ENCODE data around the gene DMD. TPM values are rescaled to one million over a fixed set of nuclear protein-coding genes. Genes with fewer than 3 reads are reported as not detected.

DMD gene
- total RNA-seq, 1 donor from 2014 or later, result 22.2 TPM

GRCh38 chrX:32572644-32573043, 638.7 kb downstream of the DMD start:
- H3K4me3 ChIP-seq (ENCODE audit: insufficient read depth, low read depth, low read length), result no peak overlapping the region
- Mint-ChIP-seq H3K27me3 (ENCODE audit: low read depth, unreplicated experiment) (no peaks in the 10 kb centered on the region), H3K4me3 (ENCODE audit: unreplicated experiment) (no peak overlapping the region), H3K9me3 (ENCODE audit: unreplicated experiment) (no peaks in the 10 kb centered on the region), H3K27ac (ENCODE audit: unreplicated experiment) (no peak overlapping the region), H3K4me1 (ENCODE audit: low read depth, unreplicated experiment) (peaks cover 5% of the 10 kb centered on the region), H3K36me3 (ENCODE audit: low read depth, unreplicated experiment) (no peaks in the 10 kb centered on the region)
- no peak overlapping the region for H3K4me2 ChIP-seq (ENCODE audit: low read length)
- TF ChIP-seq CTCF (IDR thresholded peaks at IDR 0.05; ENCODE audit: insufficient read depth, low read depth, low read length), result no peak
- TF ChIP-seq EZH2 (IDR thresholded peaks at IDR 0.05; ENCODE audit: insufficient read depth, low read length), result no peak
- no peak overlapping the region for H3K27ac ChIP-seq (ENCODE audit: low read depth, low read length)
- H2AFZ ChIP-seq (ENCODE audit: low read depth, low read length), result no peak overlapping the region
- no peaks in the 10 kb centered on the region for H3K27me3 ChIP-seq (ENCODE audit: insufficient read depth, low read length)
- FAIRE-seq, result peak; percentile 78
- H3K36me3 ChIP-seq (ENCODE audit: insufficient read depth, low read length), result no peaks in the 10 kb centered on the region
- H3K9me3 ChIP-seq (ENCODE audit: insufficient read depth, low read depth, low read length), result no peaks in the 10 kb centered on the region
- DNase-seq (ENCODE audit: low read depth), result no peak
- no peaks in the 10 kb centered on the region for H3K79me2 ChIP-seq (ENCODE audit: insufficient read depth, low read length)
- no peak overlapping the region for H3K9ac ChIP-seq (ENCODE audit: low read length)
- no peaks in the 10 kb centered on the region for H3K4me1 ChIP-seq (ENCODE audit: insufficient read depth, low read length)
- H4K20me1 ChIP-seq (ENCODE audit: insufficient read depth, low read length), result no peaks in the 10 kb centered on the region

GRCh38 chrX:32571579-32571978, 639.8 kb downstream of the DMD start:
- Histone ChIP-seq H3K9me3 (ENCODE audit: insufficient read depth, low read depth, low read length) (no peaks in the 10 kb centered on the region), H3K4me3 (ENCODE audit: insufficient read depth, low read depth, low read length) (no peak overlapping the region), H3K4me1 (ENCODE audit: insufficient read depth, low read length) (no peaks in the 10 kb centered on the region), H3K36me3 (ENCODE audit: insufficient read depth, low read length) (no peaks in the 10 kb centered on the region), H3K27me3 (ENCODE audit: insufficient read depth, low read length) (no peaks in the 10 kb centered on the region), H3K79me2 (ENCODE audit: insufficient read depth, low read length) (no peaks in the 10 kb centered on the region), H4K20me1 (ENCODE audit: insufficient read depth, low read length) (no peaks in the 10 kb centered on the region), H2AFZ (ENCODE audit: low read depth, low read length) (no peak overlapping the region), H3K27ac (ENCODE audit: low read depth, low read length) (no peak overlapping the region), H3K9ac (ENCODE audit: low read length) (no peak overlapping the region), H3K4me2 (ENCODE audit: low read length) (no peak overlapping the region)
- Mint-ChIP-seq H3K36me3 (ENCODE audit: low read depth, unreplicated experiment) (no peaks in the 10 kb centered on the region), H3K4me1 (ENCODE audit: low read depth, unreplicated experiment) (peaks cover 5% of the 10 kb centered on the region), H3K9me3 (ENCODE audit: unreplicated experiment) (no peaks in the 10 kb centered on the region), H3K4me3 (ENCODE audit: unreplicated experiment) (no peak overlapping the region), H3K27ac (ENCODE audit: unreplicated experiment) (no peak overlapping the region), H3K27me3 (ENCODE audit: low read depth, unreplicated experiment) (no peaks in the 10 kb centered on the region)
- no peak for TF ChIP-seq CTCF (IDR thresholded peaks at IDR 0.05; ENCODE audit: insufficient read depth, low read depth, low read length)
- TF ChIP-seq EZH2 (IDR thresholded peaks at IDR 0.05; ENCODE audit: insufficient read depth, low read length), result no peak
- DNase-seq (ENCODE audit: low read depth), result no peak
- FAIRE-seq, result no peak

GRCh38 chrX:32562261-32562660, 649.1 kb downstream of the DMD start:
- no peaks in the 10 kb centered on the region for H3K4me1 Mint-ChIP-seq (ENCODE audit: low read depth, unreplicated experiment)
- Histone ChIP-seq H2AFZ (ENCODE audit: low read depth, low read length) (no peak overlapping the region), H3K27ac (ENCODE audit: low read depth, low read length) (no peak overlapping the region), H3K9me3 (ENCODE audit: insufficient read depth, low read depth, low read length) (no peaks in the 10 kb centered on the region), H3K9ac (ENCODE audit: low read length) (no peak overlapping the region), H3K4me1 (ENCODE audit: insufficient read depth, low read length) (no peaks in the 10 kb centered on the region), H3K27me3 (ENCODE audit: insufficient read depth, low read length) (no peaks in the 10 kb centered on the region), H3K4me2 (ENCODE audit: low read length) (no peak overlapping the region), H3K36me3 (ENCODE audit: insufficient read depth, low read length) (no peaks in the 10 kb centered on the region), H4K20me1 (ENCODE audit: insufficient read depth, low read length) (no peaks in the 10 kb centered on the region), H3K79me2 (ENCODE audit: insufficient read depth, low read length) (no peaks in the 10 kb centered on the region), H3K4me3 (ENCODE audit: insufficient read depth, low read depth, low read length) (no peak overlapping the region)
- H3K9me3 Mint-ChIP-seq (ENCODE audit: unreplicated experiment), result no peaks in the 10 kb centered on the region
- H3K4me3 Mint-ChIP-seq (ENCODE audit: unreplicated experiment), result no peak overlapping the region
- DNase-seq (ENCODE audit: low read depth), result no peak
- H3K27me3 Mint-ChIP-seq (ENCODE audit: low read depth, unreplicated experiment), result no peaks in the 10 kb centered on the region
- TF ChIP-seq EZH2 (IDR thresholded peaks at IDR 0.05; ENCODE audit: insufficient read depth, low read length), result no peak
- TF ChIP-seq CTCF (IDR thresholded peaks at IDR 0.05; ENCODE audit: insufficient read depth, low read depth, low read length), result no peak
- H3K36me3 Mint-ChIP-seq (ENCODE audit: low read depth, unreplicated experiment), result no peaks in the 10 kb centered on the region
- no peak overlapping the region for H3K27ac Mint-ChIP-seq (ENCODE audit: unreplicated experiment)
- FAIRE-seq, result no peak

Measured in astrocyte (in vitro differentiated cells and primary cell).